OCI-LY7 (cell line): ENCODE results near the gene CTNND2.

Source experiments
- CTCF ChIP-seq: fragments of 200-600 bp; sonication (generic); conservative IDR thresholded peaks from 2 replicates; pipeline ENCODE4 v1.5.1; 2014; ENCODE audit warnings: mild to moderate bottlenecking, antibody characterized with exemption, low read length, moderate library complexity, mixed read lengths
- EZH2phosphoT487 ChIP-seq: fragments of 200-600 bp; sonication (generic); IDR thresholded peaks from 2 replicates; pipeline ENCODE4 v1.6.1; 2018; ENCODE audit warnings: low read depth, borderline replicate concordance, mild to moderate bottlenecking, mixed run types, antibody characterized with exemption, low read length, moderate library complexity, mixed read lengths

GRCh38 chr5:11520241-11520930 is 383.9 kb downstream of the CTNND2 start:
- no peak for TF ChIP-seq EZH2phosphoT487
- no peak for TF ChIP-seq CTCF
